Kasumi-1 (cell line): ENCODE data around the gene RNF114.
"Not testable (repeated sequence)": the region's sequence is repeated elsewhere in the genome, so short reads cannot be mapped to it uniquely, and the experiment has no call there.

Experiments used
- DNase-seq, 2 experiments: peaks; one replicate each; lab custom pipeline; 2025; lab: John Stamatoyannopoulos, UW

RNF114 gene, protein sequence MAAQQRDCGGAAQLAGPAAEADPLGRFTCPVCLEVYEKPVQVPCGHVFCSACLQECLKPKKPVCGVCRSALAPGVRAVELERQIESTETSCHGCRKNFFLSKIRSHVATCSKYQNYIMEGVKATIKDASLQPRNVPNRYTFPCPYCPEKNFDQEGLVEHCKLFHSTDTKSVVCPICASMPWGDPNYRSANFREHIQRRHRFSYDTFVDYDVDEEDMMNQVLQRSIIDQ

DNA sequence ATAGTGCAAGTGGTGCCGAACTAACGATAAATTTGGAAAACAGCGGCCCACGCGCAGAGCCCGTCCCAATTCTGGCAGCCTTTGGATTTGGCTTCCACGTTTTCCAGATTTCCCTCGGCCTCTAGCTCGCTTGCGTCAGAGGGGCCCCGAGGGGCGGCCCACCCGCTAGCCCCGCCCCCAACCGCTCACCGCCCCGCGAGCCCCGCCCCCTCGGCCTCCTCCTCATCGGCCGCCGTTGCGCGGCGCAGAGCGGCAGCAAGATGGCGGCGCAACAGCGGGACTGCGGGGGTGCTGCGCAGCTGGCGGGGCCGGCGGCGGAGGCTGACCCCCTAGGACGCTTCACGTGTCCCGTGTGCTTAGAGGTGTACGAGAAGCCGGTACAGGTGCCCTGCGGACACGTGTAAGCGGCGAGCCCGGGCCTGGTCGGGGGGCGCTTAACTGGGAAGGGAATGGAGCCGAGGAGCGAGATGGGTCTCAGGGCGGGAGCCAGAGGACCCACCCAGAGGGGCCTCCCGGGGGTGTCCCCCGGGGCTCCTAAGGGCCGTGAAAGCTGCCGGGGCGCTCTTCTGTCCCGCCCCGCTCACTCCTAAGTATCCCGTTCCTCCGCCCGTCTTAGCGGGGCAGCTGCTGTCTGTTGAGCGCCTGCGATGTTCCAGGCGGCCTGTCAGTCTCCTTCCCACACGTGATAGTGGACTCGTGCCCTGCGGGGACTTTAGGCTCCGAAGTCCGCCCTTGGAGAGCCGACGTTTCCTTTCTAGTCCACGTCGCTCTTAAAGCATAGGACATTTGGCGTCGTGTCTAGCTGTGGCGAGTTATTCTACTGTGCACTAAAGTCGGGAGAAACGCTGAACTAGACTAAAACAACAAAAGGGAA is at the start of gene RNF114:
RNF114 (plus strand) TSS at position 245 of the 874 bp plus-strand sequence; CDS start at position 261, 16 bp downstream.
- peak; percentile 81 to 92 for DNase-seq

GRCh38 chr20:49886571-49887213 is 49.5 kb upstream of the RNF114 start:
- DNase-seq, result no peak

DNA sequence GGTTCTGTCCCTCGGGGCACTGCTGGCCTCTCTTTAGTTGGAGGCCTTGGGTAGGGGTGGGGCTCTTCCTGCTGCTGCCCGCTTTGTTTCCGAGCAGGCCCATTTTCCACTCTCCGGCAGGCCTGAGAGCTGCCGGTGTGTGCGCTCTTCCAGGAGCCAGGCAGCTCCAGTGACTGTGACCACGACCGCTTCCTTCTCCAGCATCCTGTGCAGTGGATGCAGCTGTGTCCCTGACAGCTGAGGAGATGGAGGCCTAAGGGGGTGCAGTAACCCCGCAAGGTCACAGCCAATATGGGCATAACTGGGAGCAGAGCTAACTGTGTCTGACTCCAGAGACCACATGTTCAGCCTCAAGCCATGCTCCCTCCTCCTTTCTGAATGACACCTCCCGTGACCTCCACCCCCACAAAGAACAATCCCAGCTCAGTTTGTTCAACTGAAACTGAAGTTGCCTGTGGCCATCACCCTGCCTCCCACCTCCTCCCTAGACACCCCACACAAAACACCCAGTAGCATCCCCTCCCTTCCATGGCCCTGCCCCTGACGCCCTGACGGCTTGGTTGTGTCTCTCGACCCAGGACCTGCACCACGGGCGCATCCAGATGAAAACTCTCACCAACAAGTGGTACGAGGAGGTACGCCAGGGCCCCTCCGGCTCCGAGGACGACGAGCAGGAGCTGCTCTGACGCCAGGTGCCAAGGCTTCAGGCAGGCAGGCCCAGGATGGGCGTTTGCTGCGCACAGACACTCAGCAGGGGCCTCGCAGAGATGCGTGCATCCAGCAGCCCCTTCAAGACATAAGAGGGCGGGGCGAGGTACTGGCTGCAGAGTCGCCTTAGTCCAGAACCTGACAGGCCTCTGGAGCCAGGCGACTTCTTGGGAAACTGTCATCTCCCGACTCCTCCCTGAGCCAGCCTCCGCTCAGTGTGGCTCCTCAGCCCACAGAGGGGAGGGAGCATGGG is 48.7 kb upstream of the RNF114 start:
- DNase-seq, result no peak

- DNase-seq, result peak; percentile 60 to 78
Observed at GRCh38 chr20:49888212-49889000, 47.8 kb upstream of the RNF114 start.

DNA sequence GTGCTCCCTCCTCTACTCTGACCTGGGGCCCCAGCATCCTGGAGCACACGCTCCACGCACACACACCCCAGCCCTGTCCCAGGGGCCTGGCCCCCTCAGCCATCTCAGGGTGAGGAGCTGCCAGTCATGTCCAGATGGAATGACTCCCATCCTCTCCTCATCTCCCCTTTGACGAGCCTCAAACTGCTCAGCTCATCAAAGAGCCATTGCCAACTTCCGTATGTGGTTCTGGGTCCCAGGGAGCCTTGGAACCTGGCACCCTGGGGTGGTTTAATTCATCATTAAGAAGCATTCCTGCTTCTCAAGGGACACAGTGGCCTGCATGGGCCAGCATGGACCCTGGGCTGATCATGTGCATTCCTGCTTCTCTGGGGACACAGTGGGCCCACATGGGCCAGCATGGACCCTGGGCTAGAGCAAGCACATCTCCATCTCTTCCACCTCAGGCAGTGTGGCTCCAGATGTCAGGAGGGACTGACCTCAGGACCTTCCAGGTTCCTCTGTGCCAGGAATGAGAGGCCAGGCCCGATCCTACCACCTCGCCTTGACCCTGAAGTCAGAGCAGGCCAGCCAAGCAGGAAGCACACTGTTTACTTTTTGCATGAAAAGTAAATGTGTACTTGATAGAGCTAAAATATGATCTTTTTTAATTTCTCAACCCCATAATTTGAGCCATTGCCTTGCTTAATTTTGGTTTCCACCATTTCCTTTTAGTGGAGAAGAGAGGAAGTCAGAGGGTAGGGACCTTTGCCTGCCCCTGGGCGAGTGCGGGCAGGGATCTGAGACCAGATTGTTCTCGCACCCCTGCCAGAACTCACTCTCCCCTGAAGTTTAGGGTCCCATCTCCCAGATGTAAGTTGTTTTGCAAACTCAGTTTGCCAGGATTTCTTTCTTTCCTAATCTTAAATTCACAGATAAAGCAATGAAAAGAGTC is 46.9 kb upstream of the RNF114 start:
- peak in 1 of 2 experiments; percentile 6 for DNase-seq

- no peak for DNase-seq
Observed at GRCh38 chr20:49889935-49890333, 46.3 kb upstream of the RNF114 start.

GRCh38 chr20:49890471-49891361 is 45.5 kb upstream of the RNF114 start:
- no peak for DNase-seq

DNA sequence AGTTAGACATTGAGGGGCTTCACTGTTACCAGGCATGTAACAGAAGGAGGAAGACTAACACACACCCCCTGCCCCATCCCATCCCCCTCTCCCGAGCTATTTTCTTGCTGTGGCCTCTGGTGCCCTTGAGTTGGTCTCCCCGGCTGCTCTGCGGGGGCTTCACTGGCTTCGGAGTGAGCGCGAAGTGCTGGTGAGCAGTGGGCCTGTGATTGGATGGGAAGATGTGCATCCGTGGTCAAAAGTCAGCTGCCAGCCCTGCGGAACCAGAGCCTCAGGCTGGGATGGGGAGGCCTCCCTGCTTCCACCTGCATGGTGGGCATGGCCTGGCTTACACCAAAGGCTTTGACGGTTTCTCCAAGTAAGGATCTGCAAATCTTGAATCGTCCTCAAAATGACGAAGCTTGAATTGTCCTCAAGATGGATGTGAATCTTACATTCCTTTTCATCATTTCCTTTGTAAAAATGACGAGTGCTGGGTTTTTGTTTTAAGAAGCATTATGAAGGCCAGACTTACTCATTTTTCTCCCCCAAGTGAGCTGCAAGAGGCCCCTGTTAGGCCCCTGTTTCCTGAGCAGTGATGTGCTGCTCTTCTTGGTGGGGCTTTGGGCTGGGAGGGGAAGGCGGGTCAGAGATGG is 44.6 kb upstream of the RNF114 start:
- no peak for DNase-seq

- no peak for DNase-seq
Observed at GRCh38 chr20:49892260-49892659, 43.9 kb upstream of the RNF114 start.

- DNase-seq, result no peak
Observed at GRCh38 chr20:49892817-49893216, 43.4 kb upstream of the RNF114 start.

DNA sequence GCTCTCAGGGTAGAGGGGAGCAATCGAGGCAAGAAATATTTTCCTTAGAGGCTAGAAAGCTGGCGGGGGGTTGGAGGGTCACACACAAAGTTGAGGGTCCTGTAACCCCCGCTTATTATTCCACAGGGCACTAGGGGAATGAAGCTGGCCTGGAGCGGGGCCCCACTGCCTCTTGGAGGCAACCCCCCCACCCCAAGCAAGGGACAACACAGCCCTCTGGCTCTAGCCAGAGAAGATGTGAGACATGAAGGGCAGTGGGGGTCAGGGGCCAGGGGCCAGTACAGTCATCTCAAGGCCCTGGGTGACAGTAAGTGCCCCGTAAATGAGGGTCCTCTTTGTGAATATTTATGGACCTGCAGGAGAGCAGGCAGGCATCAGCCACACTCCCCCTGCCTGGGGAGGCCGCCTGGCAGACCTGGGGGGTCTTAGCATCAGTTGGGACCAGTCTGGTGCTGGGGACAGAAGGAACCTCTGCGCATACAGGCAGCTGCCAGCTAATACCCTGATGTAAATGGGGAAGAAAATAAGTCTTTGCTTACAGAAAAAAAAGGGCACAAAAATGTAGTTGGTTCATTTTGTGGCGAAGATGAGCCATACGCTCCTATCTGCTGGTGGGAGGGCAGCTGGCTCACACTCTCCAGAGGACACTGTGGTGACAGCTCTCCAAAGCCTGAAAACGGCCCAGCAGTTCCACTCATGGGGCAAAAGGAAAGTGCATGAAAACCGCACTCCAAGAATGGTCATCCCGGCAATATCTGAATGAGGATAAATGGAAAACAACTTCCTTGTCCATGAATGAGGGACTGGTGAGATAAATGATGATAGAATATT is 42.7 kb upstream of the RNF114 start:
- DNase-seq, result no peak

GRCh38 chr20:49894073-49894470 is 42.1 kb upstream of the RNF114 start:
- DNase-seq, result no peak

GRCh38 chr20:49895474-49896093 is 40.6 kb upstream of the RNF114 start:
- not testable (repeated sequence) for DNase-seq

DNA sequence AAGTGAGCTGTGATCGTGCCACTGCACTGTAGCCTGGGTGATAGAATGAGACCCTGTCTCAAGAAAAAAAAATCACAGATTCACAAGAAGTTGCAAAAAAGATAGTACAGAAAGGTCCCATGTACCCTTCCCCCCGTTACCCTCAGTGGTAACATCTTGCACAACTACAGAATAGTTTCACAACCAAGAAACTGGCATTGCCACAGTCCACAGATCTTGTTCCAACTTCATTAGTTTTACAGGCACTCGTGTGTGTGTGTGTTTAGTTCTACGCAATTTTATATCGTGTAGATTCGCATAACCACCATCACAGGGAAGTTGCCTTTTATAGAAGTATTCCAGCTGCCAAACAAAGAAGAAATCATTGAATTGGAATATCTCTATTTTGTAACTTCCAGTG is 40.0 kb upstream of the RNF114 start:
- DNase-seq, result peak in 1 of 2 experiments; percentile 8

DNA sequence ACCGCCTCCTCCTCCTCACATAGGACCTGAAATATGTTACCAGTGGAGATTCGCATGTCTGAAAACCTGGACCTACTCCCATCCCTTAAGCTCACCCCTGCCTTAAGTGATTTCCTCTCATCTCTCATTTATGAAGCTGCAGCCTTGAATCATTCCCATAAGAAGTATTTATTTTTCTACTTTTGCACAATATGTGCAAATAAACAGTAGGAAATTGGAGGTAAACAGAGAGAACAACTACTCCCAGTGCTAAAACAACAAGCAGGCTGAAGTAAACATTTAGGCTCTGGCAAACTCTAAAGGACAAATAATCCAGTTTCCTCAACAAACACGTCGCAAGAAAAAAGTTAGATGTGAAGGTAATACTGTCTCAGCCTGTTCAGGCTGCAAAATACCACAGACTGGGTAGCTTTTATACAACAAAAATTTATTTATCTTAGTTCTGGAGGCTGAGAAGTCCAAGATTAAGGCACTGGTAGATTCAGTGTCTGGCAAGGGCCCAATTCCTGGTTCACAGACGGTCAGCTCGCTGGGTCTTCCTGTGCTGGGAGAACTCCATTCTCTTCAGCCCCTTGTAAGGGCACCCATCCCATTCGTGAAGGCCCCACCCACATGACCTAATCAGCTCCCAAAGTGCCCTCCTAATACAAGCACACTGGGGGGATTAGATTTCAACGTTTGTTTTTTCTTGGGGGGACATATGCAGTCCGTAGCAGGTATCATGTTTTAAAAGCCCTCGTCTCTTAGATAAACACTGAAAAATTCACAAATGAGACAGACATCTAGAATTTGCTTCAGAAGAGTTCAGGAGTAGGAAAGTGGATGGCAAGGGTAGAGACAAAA is 36.4 kb upstream of the RNF114 start:
- DNase-seq, result no peak

- no peak for DNase-seq
Observed at GRCh38 chr20:49901588-49901987, 34.6 kb upstream of the RNF114 start.
